Stimulated activated CD4-positive, alpha-beta T cell treated with anti-CD3 and anti-CD28 coated beads, Interleukin-15, amount 100 ng/mL, for 24 hours (primary cell): ENCODE measurements around the gene ATP2B2.
A peak's percentile ranks its signal among the peaks of the same experiment; 100 is the strongest.

ENCODE experiments used
- DNase-seq: peaks from one replicate; pipeline ENCODE4 v3.0.0-alpha.2; 2020

ATP2B2 gene

GRCh38 chr3:10423171-10423882, 82.1 kb downstream of the ATP2B2 start:
- DNase-seq: no peak

GRCh38 chr3:10421996-10422395, 83.4 kb downstream of the ATP2B2 start:
- DNase-seq: no peak

GRCh38 chr3:10420745-10421475, 84.5 kb downstream of the ATP2B2 start:
- DNase-seq: no peak

- peak; percentile 63 for DNase-seq
Observed at GRCh38 chr3:10419637-10420232, 85.7 kb downstream of the ATP2B2 start.

- no peak for DNase-seq
Observed at GRCh38 chr3:10417847-10418246, 87.5 kb downstream of the ATP2B2 start.

- DNase-seq: no peak
Observed at GRCh38 chr3:10416730-10417300, 88.6 kb downstream of the ATP2B2 start.

GRCh38 chr3:10413041-10413440, 92.3 kb downstream of the ATP2B2 start:
- DNase-seq: no peak

GRCh38 chr3:10411598-10412332, 93.6 kb downstream of the ATP2B2 start:
- DNase-seq: no peak

GRCh38 chr3:10410383-10411002, 94.9 kb downstream of the ATP2B2 start:
- no peak for DNase-seq

GRCh38 chr3:10408680-10409079, 96.7 kb downstream of the ATP2B2 start:
- DNase-seq: no peak

- DNase-seq: no peak
Observed at GRCh38 chr3:10407361-10407760, 98.0 kb downstream of the ATP2B2 start.

GRCh38 chr3:10406414-10406813, 99.0 kb downstream of the ATP2B2 start:
- DNase-seq: no peak

- DNase-seq: no peak
Observed at GRCh38 chr3:10405816-10406215, 99.6 kb downstream of the ATP2B2 start.

- no peak for DNase-seq
Observed at GRCh38 chr3:10404876-10405275, 100.5 kb downstream of the ATP2B2 start.

- no peak for DNase-seq
Observed at GRCh38 chr3:10404377-10404776, 101.0 kb downstream of the ATP2B2 start.

- no peak for DNase-seq
Observed at GRCh38 chr3:10401990-10402761, 103.2 kb downstream of the ATP2B2 start.

- DNase-seq: no peak
Observed at GRCh38 chr3:10400749-10401495, 104.5 kb downstream of the ATP2B2 start.

- DNase-seq: no peak
Observed at GRCh38 chr3:10400050-10400748, 105.2 kb downstream of the ATP2B2 start.

GRCh38 chr3:10399634-10400033, 105.8 kb downstream of the ATP2B2 start:
- DNase-seq: no peak

- no peak for DNase-seq
Observed at GRCh38 chr3:10398341-10398740, 107.0 kb downstream of the ATP2B2 start.
